SK-N-SH (cell line): Measurements from ENCODE around the gene KY.

Experiments used
- CHD2 ChIP-seq: fragments of 150-350 bp; IDR thresholded peaks from 2 replicates; pipeline ENCODE4 v1.6.1; 2018; ENCODE audit warnings: low read length; ENCODE audit not compliant: partially characterized antibody
- EZH2phosphoT487 ChIP-seq: fragments of 200-600 bp; sonication (generic); IDR thresholded peaks from 2 replicates; pipeline ENCODE4 v1.6.1; 2017; ENCODE audit warnings: low read depth, mixed run types, mild to moderate bottlenecking, antibody characterized with exemption, moderate library complexity, borderline replicate concordance
- JUND ChIP-seq: IDR thresholded peaks from 2 replicates; pipeline ENCODE4 v1.4.0; 2012
- NFIC ChIP-seq: IDR thresholded peaks from 2 replicates; pipeline ENCODE4 v1.4.0; 2012; ENCODE audit warnings: borderline replicate concordance
- POLR2AphosphoS5 ChIP-seq: IDR thresholded peaks from 2 replicates; pipeline ENCODE4 v1.6.1; 2012; ENCODE audit warnings: low read depth, low read length
- RFX5 ChIP-seq: IDR thresholded peaks from 2 replicates; pipeline ENCODE4 v1.6.1; 2012; ENCODE audit warnings: mild to moderate bottlenecking, improper control_type of control experiment, low read length
- YY1 ChIP-seq: IDR thresholded peaks from 2 replicates; pipeline ENCODE4 v1.4.0; 2012; ENCODE audit warnings: low read depth, mild to moderate bottlenecking
- TF ChIP-seq, protein P1 (sequence below): fragments of 200-600 bp; sonication (generic); IDR thresholded peaks from 2 replicates; pipeline ENCODE4 v1.6.1; 2017; ENCODE audit warnings: antibody characterized with exemption, mild to moderate bottlenecking, moderate library complexity

DNA sequence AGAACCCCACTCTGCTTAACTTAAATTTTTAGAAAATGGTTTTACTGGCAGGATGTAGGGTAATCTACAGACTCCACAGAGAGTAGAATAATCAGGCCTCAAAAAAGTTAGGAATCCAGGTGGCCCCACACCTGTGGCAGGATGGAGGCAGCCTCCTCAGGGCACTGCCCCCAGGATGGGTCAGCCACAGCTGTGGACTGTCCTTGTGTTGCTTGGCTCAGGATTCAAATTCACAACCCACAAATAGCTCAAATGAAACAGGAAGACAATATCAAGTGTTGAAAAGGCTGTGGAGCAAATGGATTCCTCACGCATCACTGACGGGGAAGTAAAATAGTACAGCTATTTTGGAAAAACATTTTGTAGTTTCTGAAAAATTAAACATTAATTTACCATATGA, 36.8 kb upstream of the KY start:
- TF ChIP-seq RFX5 = no peak
- TF ChIP-seq, protein P1, sequence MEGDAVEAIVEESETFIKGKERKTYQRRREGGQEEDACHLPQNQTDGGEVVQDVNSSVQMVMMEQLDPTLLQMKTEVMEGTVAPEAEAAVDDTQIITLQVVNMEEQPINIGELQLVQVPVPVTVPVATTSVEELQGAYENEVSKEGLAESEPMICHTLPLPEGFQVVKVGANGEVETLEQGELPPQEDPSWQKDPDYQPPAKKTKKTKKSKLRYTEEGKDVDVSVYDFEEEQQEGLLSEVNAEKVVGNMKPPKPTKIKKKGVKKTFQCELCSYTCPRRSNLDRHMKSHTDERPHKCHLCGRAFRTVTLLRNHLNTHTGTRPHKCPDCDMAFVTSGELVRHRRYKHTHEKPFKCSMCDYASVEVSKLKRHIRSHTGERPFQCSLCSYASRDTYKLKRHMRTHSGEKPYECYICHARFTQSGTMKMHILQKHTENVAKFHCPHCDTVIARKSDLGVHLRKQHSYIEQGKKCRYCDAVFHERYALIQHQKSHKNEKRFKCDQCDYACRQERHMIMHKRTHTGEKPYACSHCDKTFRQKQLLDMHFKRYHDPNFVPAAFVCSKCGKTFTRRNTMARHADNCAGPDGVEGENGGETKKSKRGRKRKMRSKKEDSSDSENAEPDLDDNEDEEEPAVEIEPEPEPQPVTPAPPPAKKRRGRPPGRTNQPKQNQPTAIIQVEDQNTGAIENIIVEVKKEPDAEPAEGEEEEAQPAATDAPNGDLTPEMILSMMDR = no peak
- TF ChIP-seq JUND = no peak
- no peak for TF ChIP-seq POLR2AphosphoS5
- TF ChIP-seq CHD2 = no peak
- no peak for TF ChIP-seq NFIC
- no peak for TF ChIP-seq YY1
- no peak for TF ChIP-seq EZH2phosphoT487
